HG02798 (cell line): ENCODE data around the gene SH3PXD2A.

Experiments used
- ATAC-seq: cut with Tn5 transposase; IDR thresholded peaks from one replicate; pipeline ENCODE4 v1.9.1; 2021; ENCODE audit warnings: mild to moderate bottlenecking; ENCODE audit not compliant: unreplicated experiment, poor library complexity

The SH3PXD2A gene

GRCh38 chr10:103600956-103601569 lies 254.3 kb downstream of the SH3PXD2A start:
- no peak for ATAC-seq

- no peak for ATAC-seq
These were observed 255.1 kb downstream of the SH3PXD2A start for GRCh38 chr10:103600325-103600724.

GRCh38 chr10:103599907-103600306 lies 255.5 kb downstream of the SH3PXD2A start:
- ATAC-seq = no peak

GRCh38 chr10:103599211-103599610 lies 256.2 kb downstream of the SH3PXD2A start:
- no peak for ATAC-seq

- ATAC-seq = no peak
These were observed 256.7 kb downstream of the SH3PXD2A start for GRCh38 chr10:103598654-103599115.

- ATAC-seq = no peak
These were observed 258.4 kb downstream of the SH3PXD2A start for GRCh38 chr10:103597003-103597402.

GRCh38 chr10:103595933-103596726 lies 259.2 kb downstream of the SH3PXD2A start:
- ATAC-seq = no peak

- no peak for ATAC-seq
These were observed 262.3 kb downstream of the SH3PXD2A start for GRCh38 chr10:103593022-103593570.

- ATAC-seq = no peak
These were observed 263.0 kb downstream of the SH3PXD2A start for GRCh38 chr10:103592186-103593021.

- no peak for ATAC-seq
These were observed 264.6 kb downstream of the SH3PXD2A start for GRCh38 chr10:103590744-103591291.

- ATAC-seq = no peak
These were observed 265.3 kb downstream of the SH3PXD2A start for GRCh38 chr10:103590060-103590459.

- no peak for ATAC-seq
These were observed 266.2 kb downstream of the SH3PXD2A start for GRCh38 chr10:103589074-103589630.

- ATAC-seq = no peak
These were observed 268.3 kb downstream of the SH3PXD2A start for GRCh38 chr10:103587073-103587472.

GRCh38 chr10:103585011-103585405 lies 270.4 kb downstream of the SH3PXD2A start:
- no peak for ATAC-seq

- ATAC-seq = peak; percentile 47
These were observed 271.0 kb downstream of the SH3PXD2A start for GRCh38 chr10:103584216-103585010.

- ATAC-seq = no peak
These were observed 271.5 kb downstream of the SH3PXD2A start for GRCh38 chr10:103583871-103584215.

GRCh38 chr10:103582331-103583123 lies 272.8 kb downstream of the SH3PXD2A start:
- ATAC-seq = no peak

- ATAC-seq = no peak
These were observed 273.9 kb downstream of the SH3PXD2A start for GRCh38 chr10:103581499-103581898.
